Cortex of kidney (tissue), 1 donor: ENCODE results near the gene BIN1.

Experiments
- DNase-seq: peaks from one replicate; lab custom pipeline; 2025; lab: John Stamatoyannopoulos, UW

The BIN1 gene

GRCh38 chr2:127058246-127058953 lies 48.6 kb downstream of the BIN1 start:
- no peak for DNase-seq

- no peak for DNase-seq
These were observed 49.3 kb downstream of the BIN1 start for GRCh38 chr2:127057371-127058245.

DNA sequence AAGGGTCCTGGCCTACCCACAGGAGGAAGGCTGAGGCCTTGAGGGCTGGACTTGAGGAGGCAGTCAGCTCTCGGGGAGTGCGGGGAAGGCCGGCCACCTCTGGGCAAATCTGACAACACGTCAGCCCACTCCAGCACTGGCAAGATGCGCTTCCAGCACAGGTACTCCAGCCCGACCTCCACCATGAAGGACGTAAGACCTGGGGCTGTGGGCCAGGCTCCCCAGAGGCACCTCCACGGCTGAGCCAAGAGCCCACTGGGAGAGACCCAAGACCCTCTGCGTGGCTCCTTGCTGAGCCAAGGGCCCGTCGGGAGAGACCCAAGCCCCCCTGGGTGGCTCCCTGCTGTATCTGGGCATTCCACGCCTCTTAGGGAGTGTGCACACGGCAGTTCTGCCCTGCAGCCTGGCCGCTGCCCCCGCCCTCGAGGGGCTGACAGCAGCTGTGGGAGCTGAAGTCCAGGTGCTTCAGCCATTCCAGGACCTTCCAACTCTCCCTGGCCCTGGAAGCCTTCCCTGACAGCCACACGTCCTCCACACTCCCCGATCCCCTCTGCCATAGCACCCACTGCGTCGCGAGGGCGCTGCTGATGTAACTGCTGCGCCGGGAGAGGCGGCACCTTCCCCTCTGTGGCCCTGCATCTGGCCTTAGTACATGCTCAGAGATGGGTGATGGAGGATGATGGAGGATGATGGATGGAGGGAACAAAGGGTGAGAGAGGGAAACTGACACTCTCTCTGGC lies 50.2 kb downstream of the BIN1 start:
- no peak for DNase-seq

GRCh38 chr2:127056086-127056485 lies 50.9 kb downstream of the BIN1 start:
- no peak for DNase-seq

GRCh38 chr2:127055786-127056076 lies 51.2 kb downstream of the BIN1 start:
- no peak for DNase-seq

GRCh38 chr2:127054996-127055785 lies 51.8 kb downstream of the BIN1 start:
- DNase-seq: no peak

- DNase-seq: no peak
These were observed 52.4 kb downstream of the BIN1 start for GRCh38 chr2:127054604-127054930.

GRCh38 chr2:127053731-127054603 lies 53.0 kb downstream of the BIN1 start:
- DNase-seq: no peak

DNA sequence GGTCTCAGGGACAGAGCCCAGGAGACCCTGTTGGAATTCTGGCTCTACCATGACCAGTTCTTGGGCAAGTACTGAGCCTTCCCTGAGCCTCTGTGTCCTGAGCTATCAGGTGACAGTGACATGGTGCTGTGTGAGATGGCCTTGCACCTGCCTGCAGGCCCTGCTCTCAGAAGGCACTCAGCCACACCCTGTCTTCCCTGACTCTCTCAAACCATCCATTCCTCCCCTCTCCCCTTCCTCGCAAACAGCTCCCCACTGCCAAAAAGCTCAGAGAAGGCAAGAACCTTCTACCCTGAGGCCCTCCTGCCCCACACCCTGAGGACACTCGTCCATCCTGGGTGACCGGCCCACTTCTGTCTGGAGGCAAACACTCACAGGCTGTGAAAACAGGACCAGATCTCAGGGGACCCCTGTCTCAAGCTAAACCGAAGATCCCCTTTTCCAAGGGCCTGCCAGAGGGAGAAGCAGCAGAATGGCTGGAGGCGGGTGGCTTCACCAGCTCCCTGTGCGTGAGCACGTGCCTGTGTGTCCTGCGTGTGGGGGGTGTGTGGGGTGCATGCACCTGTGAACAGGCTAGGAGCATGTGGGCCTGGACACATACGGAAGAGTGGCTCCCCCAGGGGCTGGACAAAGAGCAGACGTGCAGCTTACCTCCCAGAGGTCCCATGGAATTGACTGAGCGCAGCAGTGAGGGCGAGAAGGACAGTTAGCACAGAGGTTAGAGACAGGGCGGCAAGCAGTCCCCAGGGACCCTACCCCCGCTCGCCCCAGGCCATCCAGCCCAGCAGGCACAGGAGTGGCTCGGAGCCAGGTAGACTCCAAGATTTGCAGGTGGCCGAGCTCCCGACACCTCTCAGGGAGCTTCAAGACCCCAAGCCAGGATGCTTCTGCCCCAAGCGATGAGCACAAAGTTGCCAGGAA lies 53.9 kb downstream of the BIN1 start:
- DNase-seq: no peak

- DNase-seq: no peak
These were observed 54.7 kb downstream of the BIN1 start for GRCh38 chr2:127052057-127052770.

DNA sequence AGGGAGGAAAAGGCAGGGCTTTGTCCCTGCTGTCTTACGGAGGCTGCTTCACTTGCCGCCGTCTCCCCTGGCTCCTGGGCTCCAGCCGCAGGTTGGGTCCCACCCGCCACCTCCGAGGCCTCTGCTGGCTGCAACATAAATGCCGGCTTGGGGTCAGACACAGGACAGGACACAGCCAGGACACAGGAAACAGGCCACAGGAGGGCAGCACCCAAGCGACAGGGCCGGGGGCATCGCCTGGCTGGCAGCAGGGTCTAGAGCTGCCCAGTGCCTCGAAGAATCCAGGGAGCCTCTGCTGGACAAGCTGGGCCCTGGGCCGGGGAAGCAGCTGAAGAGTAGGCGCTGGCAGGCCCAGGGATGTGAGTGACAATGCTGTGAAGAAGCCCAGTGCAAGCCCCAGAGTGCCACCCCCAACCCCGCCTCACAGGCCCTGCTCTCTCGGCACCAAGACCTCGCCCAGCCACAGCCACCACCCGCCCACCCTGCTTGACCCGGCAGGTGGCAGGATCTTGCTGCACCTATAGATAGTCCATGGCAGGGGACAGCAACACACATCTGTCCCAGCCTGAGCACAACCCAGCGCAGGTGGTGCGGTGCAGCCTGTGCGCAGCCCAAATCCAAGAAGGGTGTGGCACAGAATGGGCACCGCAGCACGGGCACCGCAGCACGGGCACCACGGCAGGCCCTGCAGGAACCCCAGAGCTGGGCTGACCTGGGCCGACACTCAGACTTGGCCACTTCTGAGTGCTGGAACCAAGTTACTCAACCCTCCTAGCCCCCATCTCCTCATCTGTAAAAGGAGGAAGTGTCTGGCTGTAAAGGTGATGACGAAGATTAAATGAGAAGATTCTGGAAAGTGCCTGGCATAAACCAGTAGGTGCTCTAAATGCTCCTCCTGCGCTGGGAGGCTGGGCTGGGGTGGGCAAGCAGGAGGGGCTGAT lies 55.6 kb downstream of the BIN1 start:
- DNase-seq: no peak

- DNase-seq: no peak
These were observed 56.2 kb downstream of the BIN1 start for GRCh38 chr2:127050803-127051115.

GRCh38 chr2:127049927-127050802 lies 56.8 kb downstream of the BIN1 start:
- no peak for DNase-seq

DNA sequence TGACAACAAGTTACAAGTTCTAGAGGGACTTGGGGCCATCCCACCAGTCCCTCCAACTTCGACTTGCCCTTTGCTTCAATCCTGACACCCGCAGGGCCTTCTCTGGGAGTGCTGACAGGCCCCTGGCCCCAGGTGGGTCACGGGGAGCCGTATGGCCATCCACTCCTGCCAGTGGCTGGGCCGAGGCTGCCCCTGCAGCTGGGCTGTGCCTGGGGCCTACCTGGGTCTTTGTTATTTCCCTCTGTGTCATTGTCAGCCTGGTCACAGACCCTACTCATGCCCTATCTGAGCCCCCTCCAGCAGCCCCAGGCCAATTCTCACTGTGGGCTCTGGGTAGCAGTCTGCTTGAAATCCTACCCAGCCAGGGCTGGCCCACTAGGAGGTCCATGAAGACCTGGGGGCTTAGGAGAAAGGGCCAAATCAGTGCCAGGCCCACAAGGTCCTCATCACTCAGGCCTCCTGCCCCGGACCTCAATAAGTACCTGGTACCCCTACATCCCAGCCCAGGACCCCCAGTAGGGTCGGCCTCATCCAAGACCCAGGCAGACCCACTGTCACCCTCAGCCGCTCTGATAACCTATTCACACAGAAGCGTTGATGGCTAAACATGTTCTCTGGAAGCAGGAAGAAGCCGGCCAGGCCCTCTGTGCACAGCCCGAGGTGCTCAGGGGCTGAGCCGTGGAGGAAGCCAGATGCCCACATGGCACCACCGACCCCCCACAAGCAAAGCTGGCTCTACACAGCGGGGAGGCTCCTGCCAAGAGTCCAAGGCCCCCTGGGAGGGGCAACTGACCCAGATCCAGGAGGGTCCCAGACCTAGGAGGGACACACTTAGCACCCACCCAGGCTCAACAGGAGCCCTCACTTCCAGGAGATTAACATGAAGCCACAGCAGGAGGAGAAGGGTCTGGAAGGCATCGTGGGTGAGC lies 57.7 kb downstream of the BIN1 start:
- no peak for DNase-seq

GRCh38 chr2:127048618-127048935 lies 58.4 kb downstream of the BIN1 start:
- no peak for DNase-seq
